Dedifferentiated amniotic fluid mesenchymal stem cell (primary cell): ENCODE data around the gene TNPO2.

Source experiments
- DNase-seq: peaks from one replicate; pipeline ENCODE4 v3.0.0-alpha.2; 2016; ENCODE audit errors: extremely low spot score

TNPO2 gene

DNA sequence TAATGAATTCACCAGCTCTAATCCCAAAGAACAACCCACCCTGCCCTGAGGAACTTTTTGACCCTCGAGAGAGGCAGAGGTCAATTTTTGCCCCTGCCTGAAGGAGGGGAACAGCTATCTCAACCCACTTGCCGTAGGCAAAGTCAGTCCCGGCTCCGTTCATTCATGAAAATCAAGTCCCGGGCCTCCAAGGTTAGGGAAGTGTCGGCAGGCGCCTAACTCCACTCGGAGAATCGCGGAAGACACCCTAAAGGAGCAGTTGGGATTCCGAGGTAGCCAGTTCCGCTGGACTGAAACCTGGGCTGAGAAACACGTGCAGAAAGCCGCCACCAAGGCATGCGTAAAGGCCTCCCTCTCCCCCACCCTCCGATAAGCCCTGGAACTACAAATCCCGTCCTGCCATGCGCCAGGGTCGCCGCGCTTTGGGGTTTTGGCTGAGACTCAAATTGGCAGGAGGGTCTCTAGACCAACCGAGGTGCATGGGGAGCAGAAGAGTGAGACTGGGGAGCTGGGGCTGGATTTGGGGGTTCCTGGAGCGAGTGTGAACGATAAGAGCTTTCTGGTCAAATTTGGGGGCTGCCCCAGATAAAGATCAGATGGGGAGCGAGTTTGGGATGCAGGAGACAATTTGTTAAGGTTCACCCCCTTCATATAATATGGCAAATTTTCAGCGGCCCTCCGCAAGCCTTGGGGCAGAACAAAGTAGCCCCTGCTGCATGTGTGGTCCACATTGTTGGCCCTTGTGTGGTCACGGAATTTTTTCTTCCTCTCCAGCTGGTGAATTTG, at the start of gene TNPO2:
Gene TNPO2 (minus strand): TSS at position 292 of the 786 bp plus-strand sequence. CDS start 2,955 bp downstream, outside the sequence.
- no peak for DNase-seq

DNA sequence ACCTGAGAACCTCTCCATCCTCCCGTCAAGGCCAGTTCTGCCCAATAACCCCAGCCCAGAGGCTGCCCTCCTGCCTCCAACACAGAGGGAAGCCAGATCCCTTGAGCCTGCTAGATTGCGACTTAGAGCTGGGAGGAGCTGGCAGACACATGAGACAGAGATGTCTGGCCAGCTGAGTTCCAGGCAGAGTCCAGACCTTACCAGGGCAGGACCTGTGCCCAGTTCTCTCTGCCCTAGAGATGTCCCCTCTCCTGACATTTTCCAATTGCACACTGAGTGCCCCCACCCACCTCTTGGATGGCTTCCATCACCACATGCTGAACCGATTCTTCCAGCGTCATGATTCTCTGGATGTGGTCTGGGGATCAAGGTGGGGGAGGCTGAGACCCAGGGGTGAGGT, 48.6 kb upstream of the TNPO2 start:
- no peak for DNase-seq

GRCh38 chr19:12770922-12771321, 47.2 kb upstream of the TNPO2 start:
- no peak for DNase-seq

DNA sequence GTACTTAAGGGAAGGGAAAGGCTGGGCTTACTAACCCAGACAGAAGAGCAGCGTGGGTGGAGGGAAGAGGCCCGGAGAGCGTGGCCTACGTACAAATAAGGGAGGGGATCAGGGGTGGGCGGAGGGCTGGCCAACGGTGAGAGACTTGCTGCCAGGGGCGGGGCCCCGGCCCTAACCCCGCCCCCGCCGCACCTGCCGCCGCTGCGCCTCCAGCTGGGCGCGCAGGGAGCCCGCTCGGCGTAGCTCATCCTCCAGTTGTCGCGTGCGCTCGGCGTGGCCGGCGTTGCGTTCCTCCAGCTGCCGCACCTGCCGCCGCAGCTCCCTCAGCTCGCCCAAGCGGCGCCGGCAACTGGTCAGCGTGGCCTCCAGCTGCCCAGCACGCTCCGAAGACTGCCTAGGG, 46.0 kb upstream of the TNPO2 start:
- DNase-seq: no peak

- no peak for DNase-seq
Observed at GRCh38 chr19:12767666-12768065, 43.9 kb upstream of the TNPO2 start.

DNA sequence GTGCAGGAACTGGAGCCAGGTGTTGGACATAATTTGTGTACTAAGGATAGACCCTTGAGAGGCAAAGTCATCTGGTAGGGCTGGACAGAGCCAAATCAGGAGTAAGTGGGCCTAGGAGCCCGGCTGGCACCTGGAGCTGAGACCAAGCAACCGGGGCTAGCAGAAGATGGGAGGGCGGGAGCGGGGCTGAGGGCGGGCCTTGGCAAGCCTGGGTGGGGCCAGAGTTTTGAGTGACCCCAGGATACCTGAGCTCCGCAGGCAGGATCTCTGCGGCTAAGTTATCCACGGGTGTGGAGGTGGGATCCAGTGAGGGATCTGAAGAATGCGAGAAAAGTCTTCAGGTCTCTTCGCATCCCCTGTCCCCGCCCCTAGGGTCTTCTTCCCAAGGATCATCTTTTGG, 43.4 kb upstream of the TNPO2 start:
- no peak for DNase-seq

GRCh38 chr19:12766051-12766521, 42.4 kb upstream of the TNPO2 start:
- DNase-seq: peak; percentile 48

GRCh38 chr19:12764698-12765097, 41.0 kb upstream of the TNPO2 start:
- DNase-seq: no peak

DNA sequence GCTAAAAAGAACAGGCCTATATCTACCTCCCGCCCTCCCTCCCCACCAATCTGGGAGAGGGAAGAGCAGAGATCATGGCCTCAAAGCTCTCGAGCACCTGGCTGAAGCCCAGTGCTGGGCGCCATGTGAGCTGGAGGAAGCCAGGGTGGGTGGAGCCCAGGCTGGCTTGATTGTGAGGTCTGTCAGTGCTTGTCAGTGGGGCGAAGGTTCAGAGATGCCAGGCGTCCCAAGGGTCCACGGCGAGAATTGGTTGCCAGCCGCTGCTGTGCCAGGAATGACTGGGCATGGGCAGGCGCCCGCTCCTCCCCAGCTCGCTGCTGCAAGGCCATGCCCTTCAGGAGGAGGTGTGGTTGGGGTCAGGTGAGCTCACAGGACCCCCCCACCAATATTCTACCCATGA, 39.4 kb upstream of the TNPO2 start:
- DNase-seq: no peak

DNA sequence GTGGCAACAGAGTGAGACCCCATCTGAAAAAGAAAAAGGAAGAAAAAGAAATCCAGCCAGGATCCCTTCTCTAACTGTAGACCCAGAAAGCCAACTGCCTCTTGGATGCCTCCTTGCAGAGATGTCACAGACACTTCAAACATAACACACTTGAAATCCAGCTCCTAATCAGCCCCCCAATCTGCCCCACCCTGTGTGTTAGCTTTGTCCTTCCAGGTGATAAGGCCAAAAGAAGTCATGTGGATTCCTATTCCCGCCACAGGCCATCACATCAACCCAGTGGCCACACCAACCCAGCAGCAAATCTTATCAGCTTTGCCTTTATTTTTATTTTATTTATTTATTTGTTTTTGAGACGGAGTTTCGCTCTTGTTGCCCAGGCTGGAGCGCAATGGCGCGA, 36.0 kb upstream of the TNPO2 start:
- DNase-seq: no peak

GRCh38 chr19:12757544-12758274, 34.0 kb upstream of the TNPO2 start:
- no peak for DNase-seq

DNA sequence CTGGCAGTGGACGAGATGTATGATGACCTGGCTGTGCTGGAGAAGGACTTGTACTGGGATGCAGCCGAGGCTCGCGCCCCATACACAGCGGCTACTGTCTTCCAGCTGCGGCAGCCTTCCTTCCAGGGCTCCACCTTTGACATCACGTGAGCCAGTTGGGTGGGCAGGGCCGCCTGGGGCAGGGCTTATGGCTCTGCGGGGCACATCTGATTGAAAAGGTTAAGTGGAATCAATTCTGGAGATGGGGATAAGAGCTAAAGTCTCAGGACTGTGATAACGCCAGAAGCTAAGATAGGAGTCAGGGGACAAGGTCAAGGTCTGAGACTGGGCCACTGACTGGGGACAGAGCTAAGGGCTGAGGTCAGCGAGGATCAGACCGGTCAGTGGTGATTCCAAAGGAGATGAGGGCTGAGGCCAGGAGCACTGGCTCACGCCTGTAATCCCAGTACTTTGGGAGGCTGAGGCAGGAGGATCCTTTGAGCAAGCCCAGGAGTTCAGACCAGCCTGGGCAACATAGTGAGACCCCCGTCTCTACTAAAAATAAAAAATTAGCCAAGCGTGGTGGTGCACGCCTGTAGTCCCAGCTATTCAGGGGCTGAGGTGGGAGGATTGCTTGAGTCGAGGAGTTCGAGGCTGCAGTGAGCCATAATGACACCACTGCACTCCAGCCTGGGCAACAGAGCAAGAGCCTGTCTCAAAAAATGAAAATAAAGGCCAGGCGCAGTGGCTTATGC, 32.6 kb upstream of the TNPO2 start:
- no peak for DNase-seq

DNA sequence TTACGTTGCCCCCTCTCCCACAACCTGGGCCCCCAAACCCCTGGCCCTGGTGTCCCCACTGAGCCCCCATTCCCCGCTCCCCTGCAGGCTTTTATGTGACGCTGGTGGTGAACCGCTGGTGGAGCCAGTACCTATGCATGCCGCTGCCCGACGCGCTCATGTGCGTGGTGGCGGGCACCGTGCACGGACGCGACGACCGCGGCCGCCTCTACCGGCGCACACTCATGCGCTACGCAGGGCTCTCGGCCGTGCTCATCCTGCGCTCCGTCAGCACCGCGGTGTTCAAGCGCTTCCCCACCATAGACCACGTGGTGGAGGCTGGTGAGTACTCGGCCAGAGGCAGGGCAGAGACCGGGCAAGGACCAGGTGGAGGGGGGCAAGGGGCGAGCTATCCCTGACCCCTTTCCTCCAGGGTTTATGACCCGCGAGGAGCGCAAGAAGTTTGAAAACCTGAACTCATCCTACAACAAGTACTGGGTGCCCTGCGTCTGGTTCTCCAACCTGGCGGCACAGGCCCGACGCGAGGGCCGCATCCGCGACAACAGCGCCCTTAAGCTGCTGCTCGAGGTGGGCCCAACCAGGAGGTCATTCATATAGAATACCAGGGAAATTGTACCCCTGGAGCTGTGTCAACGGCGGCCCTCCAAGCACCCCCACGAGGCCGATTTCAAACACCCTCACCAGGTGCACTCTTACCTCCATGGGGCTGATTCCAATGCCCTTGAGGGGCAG, 30.9 kb upstream of the TNPO2 start:
- DNase-seq: no peak

GRCh38 chr19:12752056-12752781, 28.5 kb upstream of the TNPO2 start:
- DNase-seq: no peak

DNA sequence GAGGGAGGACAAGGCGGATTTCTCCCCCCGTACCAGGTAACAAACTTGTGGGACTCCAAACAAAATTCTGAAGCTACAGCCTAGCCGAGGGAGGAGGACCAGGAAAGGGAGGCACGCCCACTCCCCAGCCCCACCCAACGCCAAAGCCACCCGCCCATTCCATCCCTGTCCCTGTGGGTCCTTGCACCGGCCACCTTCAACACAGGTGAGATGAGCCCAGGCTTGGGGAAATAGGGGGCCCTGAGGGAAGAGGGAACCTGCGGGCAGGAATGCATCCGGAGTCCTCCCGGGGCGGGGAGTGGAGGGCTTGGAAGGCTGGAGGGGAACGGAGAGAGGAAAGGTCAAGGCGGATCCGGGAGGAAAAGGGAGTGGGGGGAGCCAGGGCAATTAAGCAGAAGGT, 27.9 kb upstream of the TNPO2 start, which contains the start of gene BEST2:
Gene BEST2 (plus strand): TSS at position 157 of the 400 bp plus-strand sequence. CDS start 802 bp downstream, outside the sequence.
- DNase-seq: no peak

- no peak for DNase-seq
Observed at GRCh38 chr19:12750851-12751250, 27.1 kb upstream of the TNPO2 start.

DNA sequence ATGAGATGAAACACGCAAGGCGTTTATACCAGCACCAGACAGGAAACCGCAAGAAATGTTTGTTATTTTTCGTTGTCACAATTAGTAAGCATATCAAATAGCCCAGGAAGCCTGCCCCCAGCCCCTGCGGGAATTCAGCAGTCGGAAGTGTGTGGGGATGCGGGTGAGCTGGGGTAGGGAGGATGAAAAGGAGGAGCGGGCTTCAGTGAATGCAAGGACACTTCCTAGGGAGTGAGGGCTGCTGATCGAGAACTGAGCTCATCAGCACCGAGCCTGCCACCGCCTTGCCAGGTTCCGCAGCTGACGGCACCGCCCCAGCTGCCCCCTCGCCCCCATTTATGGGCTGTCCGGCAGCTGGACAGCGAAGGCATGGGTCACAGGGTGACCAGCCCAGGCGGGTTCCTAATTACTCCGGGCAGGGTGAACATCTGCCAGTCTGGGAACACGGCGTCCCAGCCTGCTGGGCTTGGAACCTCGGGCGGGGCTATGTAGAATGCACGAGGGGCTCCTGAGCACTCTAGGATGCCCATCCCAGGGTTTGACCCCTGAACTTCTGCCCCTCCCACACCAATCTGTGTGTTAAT, 26.3 kb upstream of the TNPO2 start:
- peak; percentile 28 for DNase-seq

GRCh38 chr19:12748489-12748888, 24.8 kb upstream of the TNPO2 start:
- no peak for DNase-seq

- DNase-seq: no peak
Observed at GRCh38 chr19:12745166-12745897, 21.6 kb upstream of the TNPO2 start.

- no peak for DNase-seq
Observed at GRCh38 chr19:12737835-12738351, 14.2 kb upstream of the TNPO2 start.
